NCI-H82 treated with DMSO at 0.1 percent for 48 hours (cell line): ENCODE results near the gene SH3PXD2A.
A peak's percentile ranks its signal among the peaks of the same experiment; 100 is the strongest.
"Not testable (repeated sequence)": the region's sequence is repeated elsewhere in the genome, so short reads cannot be mapped to it uniquely, and the experiment has no call there.

Experiments used
- DNase-seq: peaks from one replicate; lab custom pipeline; 2025; ENCODE audit not compliant: unreplicated experiment; lab: John Stamatoyannopoulos, UW

Gene SH3PXD2A

GRCh38 chr10:103612462-103613365 lies 242.7 kb downstream of the SH3PXD2A start:
- DNase-seq = no peak

- no peak for DNase-seq
These were observed 244.4 kb downstream of the SH3PXD2A start for GRCh38 chr10:103610921-103611511.

- no peak for DNase-seq
These were observed 245.3 kb downstream of the SH3PXD2A start for GRCh38 chr10:103610083-103610472.

GRCh38 chr10:103609231-103610082 lies 245.9 kb downstream of the SH3PXD2A start:
- DNase-seq = no peak

GRCh38 chr10:103608056-103608455 lies 247.3 kb downstream of the SH3PXD2A start:
- DNase-seq = not testable (repeated sequence)

GRCh38 chr10:103607051-103607450 lies 248.3 kb downstream of the SH3PXD2A start:
- DNase-seq = not testable (repeated sequence)

- not testable (repeated sequence) for DNase-seq
These were observed 249.3 kb downstream of the SH3PXD2A start for GRCh38 chr10:103606097-103606438.

GRCh38 chr10:103605359-103606096 lies 249.8 kb downstream of the SH3PXD2A start:
- no peak for DNase-seq

- DNase-seq = no peak
These were observed 252.0 kb downstream of the SH3PXD2A start for GRCh38 chr10:103603382-103603781.

GRCh38 chr10:103602852-103603155 lies 252.6 kb downstream of the SH3PXD2A start:
- no peak for DNase-seq

- no peak for DNase-seq
These were observed 253.1 kb downstream of the SH3PXD2A start for GRCh38 chr10:103602028-103602851.

- DNase-seq = no peak
These were observed 254.3 kb downstream of the SH3PXD2A start for GRCh38 chr10:103600956-103601569.

GRCh38 chr10:103600325-103600724 lies 255.1 kb downstream of the SH3PXD2A start:
- DNase-seq = no peak

GRCh38 chr10:103599907-103600306 lies 255.5 kb downstream of the SH3PXD2A start:
- DNase-seq = no peak

- no peak for DNase-seq
These were observed 256.2 kb downstream of the SH3PXD2A start for GRCh38 chr10:103599211-103599610.

GRCh38 chr10:103598654-103599115 lies 256.7 kb downstream of the SH3PXD2A start:
- DNase-seq = peak; percentile 30

GRCh38 chr10:103597003-103597402 lies 258.4 kb downstream of the SH3PXD2A start:
- DNase-seq = no peak

- no peak for DNase-seq
These were observed 259.2 kb downstream of the SH3PXD2A start for GRCh38 chr10:103595933-103596726.
